ENCODE measurements around the gene EID2. TPM values are rescaled to one million over a fixed set of nuclear protein-coding genes. Genes with fewer than 3 reads are reported as not detected.

EID2 gene
- total and polyA plus RNA-seq, 2 of the 13 experiments (the other 11 are each of a cell fraction or from before 2014, with no cell fraction given) = 3.7 to 14.1 TPM

DNA sequence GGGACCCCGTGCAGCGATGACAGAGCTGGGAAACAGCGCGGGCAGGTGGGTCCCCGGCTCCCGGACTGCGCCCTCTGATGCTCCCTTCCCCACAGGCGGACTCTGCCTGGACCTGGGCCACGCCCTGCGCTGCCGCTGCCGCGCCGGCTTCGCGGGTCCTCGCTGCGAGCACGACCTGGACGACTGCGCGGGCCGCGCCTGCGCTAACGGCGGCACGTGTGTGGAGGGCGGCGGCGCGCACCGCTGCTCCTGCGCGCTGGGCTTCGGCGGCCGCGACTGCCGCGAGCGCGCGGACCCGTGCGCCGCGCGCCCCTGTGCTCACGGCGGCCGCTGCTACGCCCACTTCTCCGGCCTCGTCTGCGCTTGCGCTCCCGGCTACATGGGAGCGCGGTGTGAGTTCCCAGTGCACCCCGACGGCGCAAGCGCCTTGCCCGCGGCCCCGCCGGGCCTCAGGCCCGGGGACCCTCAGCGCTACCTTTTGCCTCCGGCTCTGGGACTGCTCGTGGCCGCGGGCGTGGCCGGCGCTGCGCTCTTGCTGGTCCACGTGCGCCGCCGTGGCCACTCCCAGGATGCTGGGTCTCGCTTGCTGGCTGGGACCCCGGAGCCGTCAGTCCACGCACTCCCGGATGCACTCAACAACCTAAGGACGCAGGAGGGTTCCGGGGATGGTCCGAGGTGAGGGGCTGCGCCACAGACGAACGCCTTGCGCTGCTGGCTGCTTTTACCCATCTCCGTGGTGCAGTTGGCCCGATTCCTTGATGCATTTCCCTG, 32.8 kb downstream of the EID2 start (continued):
- TF ChIP-seq TGIF2 (CRISPR knock-in tag; IDR thresholded peaks at IDR 0.05) (peak; percentile 49; the same call in 1 of the 2 replicates), ZNF260 (CRISPR knock-in tag; IDR thresholded peaks at IDR 0.05; ENCODE audit: borderline replicate concordance, low read depth) (no peak), ZNF589 (CRISPR knock-in tag; conservative IDR thresholded peaks at IDR 0.05) (peak; percentile 97), CEBPG (CRISPR knock-in tag; IDR thresholded peaks at IDR 0.05) (no peak), ZNF33A (CRISPR knock-in tag; IDR thresholded peaks at IDR 0.05; ENCODE audit: borderline replicate concordance) (no peak), ZNF773 (CRISPR knock-in tag; IDR thresholded peaks at IDR 0.05; ENCODE audit: borderline replicate concordance) (peak; percentile 97), NCOA2 (CRISPR knock-in tag; IDR thresholded peaks at IDR 0.05) (peak; percentile 14; the same call in 1 of the 2 replicates), ZNF205 (CRISPR knock-in tag; IDR thresholded peaks at IDR 0.05) (peak; percentile 42; the same call in 1 of the 2 replicates), ZNF7 (CRISPR knock-in tag; IDR thresholded peaks at IDR 0.05) (no peak), RORA (CRISPR knock-in tag; IDR thresholded peaks at IDR 0.05) (no peak), MED13 (CRISPR knock-in tag; IDR thresholded peaks at IDR 0.05) (no peak; the same call in 1 of the 2 replicates), SMYD3 (CRISPR knock-in tag; IDR thresholded peaks at IDR 0.05) (0 out of 2 replicates have a peak, but pooled peaks have one; percentile 62), ZNF552 (CRISPR knock-in tag; IDR thresholded peaks at IDR 0.05; ENCODE audit: borderline replicate concordance) (peak; percentile 72; the same call in 1 of the 2 replicates), ZNF143 (CRISPR knock-in tag; IDR thresholded peaks at IDR 0.05) (peak; percentile 62), MTA3 (CRISPR knock-in tag; IDR thresholded peaks at IDR 0.05) (no peak), KMT2A (CRISPR knock-in tag; IDR thresholded peaks at IDR 0.05) (peak; percentile 33; the same call in 1 of the 2 replicates), SRSF4 (IDR thresholded peaks at IDR 0.05; ENCODE audit: low read depth, low read length, poor library complexity, severe bottlenecking) (no peak), ARNT2 (CRISPR knock-in tag; IDR thresholded peaks at IDR 0.05; ENCODE audit: low read depth) (peak; percentile 100)
- TF ChIP-seq, protein P1, sequence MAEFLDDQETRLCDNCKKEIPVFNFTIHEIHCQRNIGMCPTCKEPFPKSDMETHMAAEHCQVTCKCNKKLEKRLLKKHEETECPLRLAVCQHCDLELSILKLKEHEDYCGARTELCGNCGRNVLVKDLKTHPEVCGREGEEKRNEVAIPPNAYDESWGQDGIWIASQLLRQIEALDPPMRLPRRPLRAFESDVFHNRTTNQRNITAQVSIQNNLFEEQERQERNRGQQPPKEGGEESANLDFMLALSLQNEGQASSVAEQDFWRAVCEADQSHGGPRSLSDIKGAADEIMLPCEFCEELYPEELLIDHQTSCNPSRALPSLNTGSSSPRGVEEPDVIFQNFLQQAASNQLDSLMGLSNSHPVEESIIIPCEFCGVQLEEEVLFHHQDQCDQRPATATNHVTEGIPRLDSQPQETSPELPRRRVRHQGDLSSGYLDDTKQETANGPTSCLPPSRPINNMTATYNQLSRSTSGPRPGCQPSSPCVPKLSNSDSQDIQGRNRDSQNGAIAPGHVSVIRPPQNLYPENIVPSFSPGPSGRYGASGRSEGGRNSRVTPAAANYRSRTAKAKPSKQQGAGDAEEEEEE (CRISPR knock-in tag; IDR thresholded peaks at IDR 0.05; ENCODE audit: borderline replicate concordance) = no peak
- TF ChIP-seq, protein P2, sequence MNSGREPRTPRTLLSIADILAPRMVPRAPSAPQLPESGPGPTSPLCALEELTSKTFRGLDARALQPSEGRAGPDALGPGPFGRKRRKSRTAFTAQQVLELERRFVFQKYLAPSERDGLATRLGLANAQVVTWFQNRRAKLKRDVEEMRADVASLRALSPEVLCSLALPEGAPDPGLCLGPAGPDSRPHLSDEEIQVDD (CRISPR knock-in tag; IDR thresholded peaks at IDR 0.05; ENCODE audit: borderline replicate concordance) = peak; percentile 75; the same call in 1 of the 2 replicates
- TF ChIP-seq, protein P3, sequence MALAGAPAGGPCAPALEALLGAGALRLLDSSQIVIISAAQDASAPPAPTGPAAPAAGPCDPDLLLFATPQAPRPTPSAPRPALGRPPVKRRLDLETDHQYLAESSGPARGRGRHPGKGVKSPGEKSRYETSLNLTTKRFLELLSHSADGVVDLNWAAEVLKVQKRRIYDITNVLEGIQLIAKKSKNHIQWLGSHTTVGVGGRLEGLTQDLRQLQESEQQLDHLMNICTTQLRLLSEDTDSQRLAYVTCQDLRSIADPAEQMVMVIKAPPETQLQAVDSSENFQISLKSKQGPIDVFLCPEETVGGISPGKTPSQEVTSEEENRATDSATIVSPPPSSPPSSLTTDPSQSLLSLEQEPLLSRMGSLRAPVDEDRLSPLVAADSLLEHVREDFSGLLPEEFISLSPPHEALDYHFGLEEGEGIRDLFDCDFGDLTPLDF (CRISPR knock-in tag; IDR thresholded peaks at IDR 0.05) = 0 out of 2 replicates have a peak, but pooled peaks have one; percentile 48
- TF ChIP-seq, protein P4, sequence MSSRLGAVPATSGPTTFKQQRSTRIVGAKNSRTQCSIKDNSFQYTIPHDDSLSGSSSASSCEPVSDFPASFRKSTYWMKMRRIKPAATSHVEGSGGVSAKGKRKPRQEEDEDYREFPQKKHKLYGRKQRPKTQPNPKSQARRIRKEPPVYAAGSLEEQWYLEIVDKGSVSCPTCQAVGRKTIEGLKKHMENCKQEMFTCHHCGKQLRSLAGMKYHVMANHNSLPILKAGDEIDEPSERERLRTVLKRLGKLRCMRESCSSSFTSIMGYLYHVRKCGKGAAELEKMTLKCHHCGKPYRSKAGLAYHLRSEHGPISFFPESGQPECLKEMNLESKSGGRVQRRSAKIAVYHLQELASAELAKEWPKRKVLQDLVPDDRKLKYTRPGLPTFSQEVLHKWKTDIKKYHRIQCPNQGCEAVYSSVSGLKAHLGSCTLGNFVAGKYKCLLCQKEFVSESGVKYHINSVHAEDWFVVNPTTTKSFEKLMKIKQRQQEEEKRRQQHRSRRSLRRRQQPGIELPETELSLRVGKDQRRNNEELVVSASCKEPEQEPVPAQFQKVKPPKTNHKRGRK (CRISPR knock-in tag; IDR thresholded peaks at IDR 0.05) = no peak
- TF ChIP-seq, protein P5, sequence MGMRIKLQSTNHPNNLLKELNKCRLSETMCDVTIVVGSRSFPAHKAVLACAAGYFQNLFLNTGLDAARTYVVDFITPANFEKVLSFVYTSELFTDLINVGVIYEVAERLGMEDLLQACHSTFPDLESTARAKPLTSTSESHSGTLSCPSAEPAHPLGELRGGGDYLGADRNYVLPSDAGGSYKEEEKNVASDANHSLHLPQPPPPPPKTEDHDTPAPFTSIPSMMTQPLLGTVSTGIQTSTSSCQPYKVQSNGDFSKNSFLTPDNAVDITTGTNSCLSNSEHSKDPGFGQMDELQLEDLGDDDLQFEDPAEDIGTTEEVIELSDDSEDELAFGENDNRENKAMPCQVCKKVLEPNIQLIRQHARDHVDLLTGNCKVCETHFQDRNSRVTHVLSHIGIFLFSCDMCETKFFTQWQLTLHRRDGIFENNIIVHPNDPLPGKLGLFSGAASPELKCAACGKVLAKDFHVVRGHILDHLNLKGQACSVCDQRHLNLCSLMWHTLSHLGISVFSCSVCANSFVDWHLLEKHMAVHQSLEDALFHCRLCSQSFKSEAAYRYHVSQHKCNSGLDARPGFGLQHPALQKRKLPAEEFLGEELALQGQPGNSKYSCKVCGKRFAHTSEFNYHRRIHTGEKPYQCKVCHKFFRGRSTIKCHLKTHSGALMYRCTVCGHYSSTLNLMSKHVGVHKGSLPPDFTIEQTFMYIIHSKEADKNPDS (CRISPR knock-in tag; IDR thresholded peaks at IDR 0.05) = no peak

Measured in HepG2 (cell line).